Thymus (tissue), 14 donors: ENCODE results near the gene BTG1. TPM values are rescaled to one million over a fixed set of nuclear protein-coding genes. Genes with fewer than 3 reads are reported as not detected.

Source experiments
- DNase-seq, 9 donors: peaks; one replicate each; pipeline ENCODE4 v3.0.0-alpha.2; 2013; ENCODE audit warnings: low spot score in 9 of 9, low read depth in 6 of 9, missing footprints in 1 of 9
- H3K27ac ChIP-seq, 2 donors: one replicate each; pipeline ENCODE4 v1.5.1; 2013; ENCODE audit warnings: control low read depth in 1 of 2, low read depth in 1 of 2, low read length in 1 of 2, mild to moderate bottlenecking in 1 of 2, moderate library complexity in 1 of 2
- H3K27me3 ChIP-seq, 2 donors: one replicate each; pipeline ENCODE4 v1.5.1; 2013; ENCODE audit warnings: low read length in 1 of 2; ENCODE audit not compliant: control insufficient read depth in 2 of 2, insufficient read depth in 1 of 2
- H3K36me3 ChIP-seq, 2 donors: one replicate each; pipeline ENCODE4 v1.5.1; 2013; ENCODE audit warnings: low read length in 1 of 2, mild to moderate bottlenecking in 1 of 2, moderate library complexity in 1 of 2; ENCODE audit not compliant: control insufficient read depth in 2 of 2, insufficient read depth in 2 of 2
- H3K4me1 ChIP-seq, 2 donors: one replicate each; pipeline ENCODE4 v1.5.1; 2013; ENCODE audit warnings: low read length in 2 of 2; ENCODE audit not compliant: control insufficient read depth in 2 of 2, insufficient read depth in 2 of 2
- H3K4me3 ChIP-seq, 2 donors: one replicate each; pipeline ENCODE4 v1.5.1; 2013; ENCODE audit warnings: low read length in 2 of 2, control low read depth in 1 of 2, mild to moderate bottlenecking in 1 of 2
- H3K9me3 ChIP-seq, 2 donors: one replicate each; pipeline ENCODE4 v1.5.1; 2013; ENCODE audit warnings: low read length in 1 of 2, mild to moderate bottlenecking in 1 of 2; ENCODE audit not compliant: control insufficient read depth in 2 of 2, insufficient read depth in 1 of 2
- WGBS: extraction: QIAGEN DNeasy Blood & Tissue Kit; methylation state at CpG from one replicate; pipeline ENCODE4 v1.1.7; 2013; 5-methylcytosine and 5-hydroxymethylcytosine counted together
- long read RNA-seq, 10 donors: transcript quantifications; one replicate each; lab custom pipeline, GENCODE V29; 2026
- polyA plus RNA-seq: library from polyadenylated mRNA; stranded (reverse); fragments of 200-250 nt; gene quantifications from one replicate; pipeline ENCODE4 v1.2.3, GENCODE V29; 2013
- total RNA-seq: library from RNA; stranded (reverse); fragments of 120-200 nt; gene quantifications from one replicate; pipeline ENCODE4 v1.2.4, GENCODE V29; 2013
- donor health status: healthy.

Gene BTG1, protein sequence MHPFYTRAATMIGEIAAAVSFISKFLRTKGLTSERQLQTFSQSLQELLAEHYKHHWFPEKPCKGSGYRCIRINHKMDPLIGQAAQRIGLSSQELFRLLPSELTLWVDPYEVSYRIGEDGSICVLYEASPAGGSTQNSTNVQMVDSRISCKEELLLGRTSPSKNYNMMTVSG
- total RNA-seq (38.1 TPM), polyA plus RNA-seq (313 TPM)
- long read RNA-seq, donor 1, full-length matches to known transcripts, result 16 of 16 reads
- long read RNA-seq, donor 1, partial matches to known transcripts, result 0 of 16 reads
- long read RNA-seq, donor 1, other reads (novel, unspliced or antisense), result 0 of 16 reads
- long read RNA-seq, donor 2, result 0 reads
- long read RNA-seq, donor 3, full-length matches to known transcripts, result 151 of 151 reads
- long read RNA-seq, donor 3, partial matches to known transcripts, result 0 of 151 reads
- long read RNA-seq, donor 3, other reads (novel, unspliced or antisense), result 0 of 151 reads
- long read RNA-seq, donor 4, full-length matches to known transcripts, result 77 of 77 reads
- long read RNA-seq, donor 4, partial matches to known transcripts, result 0 of 77 reads
- long read RNA-seq, donor 4, other reads (novel, unspliced or antisense), result 0 of 77 reads
- long read RNA-seq, donor 5, full-length matches to known transcripts, result 230 of 230 reads
- long read RNA-seq, donor 5, partial matches to known transcripts, result 0 of 230 reads
- long read RNA-seq, donor 5, other reads (novel, unspliced or antisense), result 0 of 230 reads
- long read RNA-seq, donor 6, full-length matches to known transcripts, result 83 of 83 reads
- long read RNA-seq, donor 6, partial matches to known transcripts, result 0 of 83 reads
- long read RNA-seq, donor 6, other reads (novel, unspliced or antisense), result 0 of 83 reads
- long read RNA-seq, donor 7, full-length matches to known transcripts, result 220 of 255 reads
- long read RNA-seq, donor 7, partial matches to known transcripts, result 35 of 255 reads
- long read RNA-seq, donor 7, other reads (novel, unspliced or antisense), result 0 of 255 reads
- long read RNA-seq, donor 8, full-length matches to known transcripts, result 63 of 63 reads
- long read RNA-seq, donor 8, partial matches to known transcripts, result 0 of 63 reads
- long read RNA-seq, donor 8, other reads (novel, unspliced or antisense), result 0 of 63 reads
- long read RNA-seq, donor 9, full-length matches to known transcripts, result 83 of 83 reads
- long read RNA-seq, donor 9, partial matches to known transcripts, result 0 of 83 reads
- long read RNA-seq, donor 9, other reads (novel, unspliced or antisense), result 0 of 83 reads
- long read RNA-seq, donor 10, full-length matches to known transcripts, result 122 of 122 reads
- long read RNA-seq, donor 10, partial matches to known transcripts, result 0 of 122 reads
- long read RNA-seq, donor 10, other reads (novel, unspliced or antisense), result 0 of 122 reads

DNA sequence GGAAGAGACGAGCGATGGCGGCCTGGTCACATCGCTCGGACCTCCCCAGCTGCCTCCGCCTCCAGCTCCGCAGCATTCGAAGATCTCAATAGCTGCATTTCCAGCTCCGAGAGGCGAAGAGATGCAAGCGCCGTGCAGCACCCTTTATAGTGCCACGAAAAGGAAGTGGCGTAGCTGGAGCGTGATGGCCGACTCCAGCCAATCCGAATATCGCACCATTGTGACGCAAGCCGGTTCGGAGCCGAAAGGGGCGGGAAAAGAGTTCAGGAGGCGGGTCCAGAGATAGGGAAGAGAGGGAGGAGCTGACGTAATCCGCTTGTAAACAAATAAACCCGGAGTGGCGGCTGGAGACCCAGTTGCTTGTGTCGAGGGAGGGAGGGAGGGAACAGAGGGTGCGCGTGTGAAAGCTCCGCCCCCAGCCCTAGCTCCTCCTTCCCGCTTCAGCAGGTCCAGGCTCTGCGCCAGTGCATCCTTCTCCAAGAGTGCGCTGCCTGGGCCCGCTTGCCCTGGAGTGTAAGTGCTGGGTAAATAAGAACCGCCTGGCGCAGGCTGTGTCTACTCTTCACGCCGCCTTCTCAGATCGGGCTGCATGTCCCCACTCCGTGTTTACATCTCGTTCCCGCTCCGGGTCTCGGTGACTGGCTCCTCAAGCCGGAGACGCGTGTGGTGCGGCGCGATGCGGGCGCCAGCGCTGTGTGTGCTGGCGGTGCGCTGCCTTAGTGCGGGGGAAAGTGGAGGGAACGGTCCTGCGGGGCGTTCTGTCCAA is at the start of gene BTG1:
Gene BTG1, minus strand, starts transcription at position 116 of the 766 bp plus-strand sequence. CDS start 311 bp downstream, outside the sequence.
- WGBS, result under 1% methylated on average over 61 of the region's 61 CpGs
- DNase-seq, result peak; percentile 99 to 100 (median 100)
- H3K9me3 ChIP-seq, result no peaks in the 10 kb centered on the region
- peaks cover 4 to 8% of the 10 kb centered on the region in 2 donors for H3K4me1 ChIP-seq
- peak within 1 kb of the TSS; percentile 97 to 99 for H3K27ac ChIP-seq
- H3K4me3 ChIP-seq, result peak within 1 kb of the TSS; percentile 85 to 96
- peaks cover 10 to 25% of the 10 kb centered on the region in 2 donors for H3K36me3 ChIP-seq
- no peaks in the 10 kb centered on the region for H3K27me3 ChIP-seq

- WGBS, result 98% methylated on average over 4 of the region's 4 CpGs
Observed at GRCh38 chr12:92194561-92194960, 48.9 kb upstream of the BTG1 start.

DNA sequence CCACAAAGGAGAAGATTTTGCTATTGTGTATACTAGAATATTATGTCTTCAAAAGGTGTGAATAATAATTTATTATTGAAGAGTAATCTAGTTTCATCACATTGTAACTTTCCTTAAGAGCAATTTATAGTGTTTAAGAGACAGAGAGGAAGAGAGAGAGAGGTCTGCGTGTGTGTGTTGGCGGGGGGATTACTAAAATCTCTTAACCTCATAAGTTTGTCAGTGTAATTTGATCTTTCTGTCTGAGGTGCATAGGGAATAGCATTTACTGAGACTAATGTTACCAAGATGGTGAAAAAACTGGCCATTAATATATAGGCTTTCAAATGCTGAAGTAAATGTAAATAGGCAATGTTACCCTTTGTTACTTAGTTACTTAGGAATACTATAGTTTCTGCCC is 48.2 kb upstream of the BTG1 start:
- Histone ChIP-seq H3K9me3 (peaks cover 0 to 4% of the 10 kb centered on the region in 2 donors), H3K36me3 (no peaks in the 10 kb centered on the region), H3K27ac (no peak overlapping the region), H3K4me1 (no peaks in the 10 kb centered on the region), H3K4me3 (no peak overlapping the region), H3K27me3 (no peaks in the 10 kb centered on the region)
- no peak for DNase-seq
- 77% methylated on average over 2 of the region's 2 CpGs for WGBS

More at GRCh38 chr12:92194561-92194960, 48.9 kb upstream of the BTG1 start:
- H3K4me1 ChIP-seq, result no peaks in the 10 kb centered on the region
- no peaks in the 10 kb centered on the region for H3K36me3 ChIP-seq
- no peaks in the 10 kb centered on the region for H3K27me3 ChIP-seq
- peaks cover 0 to 4% of the 10 kb centered on the region in 2 donors for H3K9me3 ChIP-seq
- no peak overlapping the region for H3K4me3 ChIP-seq
- DNase-seq, result no peak
- H3K27ac ChIP-seq, result no peak overlapping the region

DNA sequence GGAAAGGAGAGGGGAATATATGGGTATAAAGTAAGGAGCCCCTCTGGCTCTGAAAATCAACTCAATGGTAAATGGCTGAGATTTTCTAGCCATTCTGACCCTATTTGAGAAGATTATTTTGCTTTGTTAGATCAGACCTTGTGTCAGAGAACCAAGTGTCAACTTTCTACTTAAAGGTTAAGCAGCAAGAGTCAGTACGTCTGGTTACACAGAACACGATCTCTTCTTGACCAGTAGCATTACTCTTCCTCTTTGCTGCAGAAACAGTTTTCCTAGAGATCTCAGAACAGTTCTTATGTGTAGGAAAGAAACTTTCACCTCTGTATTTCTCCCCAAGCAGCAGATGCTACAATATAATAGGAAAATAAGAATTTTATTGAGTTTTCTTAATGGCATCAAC is 47.4 kb upstream of the BTG1 start:
- Histone ChIP-seq H3K27me3 (no peaks in the 10 kb centered on the region), H3K27ac (no peak overlapping the region), H3K9me3 (peaks cover 0 to 4% of the 10 kb centered on the region in 2 donors), H3K4me3 (no peak overlapping the region), H3K36me3 (no peaks in the 10 kb centered on the region), H3K4me1 (no peaks in the 10 kb centered on the region)
- DNase-seq, result no peak
- WGBS, result 95% methylated on average over 2 of the region's 2 CpGs

DNA sequence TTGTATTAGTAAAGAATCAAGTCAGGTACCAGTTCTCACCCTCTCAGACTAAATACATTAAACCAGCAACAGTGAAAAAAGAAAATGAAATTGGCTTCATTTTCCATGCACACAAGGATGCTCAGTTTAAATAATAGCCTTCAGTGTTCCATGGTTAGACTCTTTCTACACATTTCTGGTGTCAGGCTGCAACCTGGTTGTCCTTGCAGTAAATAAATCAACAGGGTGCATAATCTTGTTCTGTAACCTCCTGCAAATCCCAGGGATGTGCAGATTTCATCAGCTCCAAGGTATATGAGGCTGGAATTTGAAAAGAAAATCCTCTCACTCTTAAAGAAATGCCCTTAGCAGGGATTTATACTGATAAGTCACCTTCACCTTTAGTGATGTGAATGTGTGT is 46.7 kb upstream of the BTG1 start:
- Histone ChIP-seq H3K36me3 (no peaks in the 10 kb centered on the region), H3K27me3 (no peaks in the 10 kb centered on the region), H3K9me3 (peaks cover 0 to 4% of the 10 kb centered on the region in 2 donors), H3K4me1 (no peaks in the 10 kb centered on the region), H3K27ac (no peak overlapping the region), H3K4me3 (no peak overlapping the region)
- DNase-seq, result no peak

- no peak overlapping the region for H3K27ac ChIP-seq
- WGBS, result 90% methylated on average over 3 of the region's 3 CpGs
- no peak overlapping the region for H3K4me3 ChIP-seq
- H3K36me3 ChIP-seq, result no peaks in the 10 kb centered on the region
- no peaks in the 10 kb centered on the region for H3K27me3 ChIP-seq
- peaks cover 0 to 4% of the 10 kb centered on the region in 2 donors for H3K9me3 ChIP-seq
- peaks cover 0 to 10% of the 10 kb centered on the region in 2 donors for H3K4me1 ChIP-seq
- no peak for DNase-seq
Observed at GRCh38 chr12:92191061-92191460, 45.4 kb upstream of the BTG1 start.

- H3K4me1 ChIP-seq, result peaks cover 0 to 25% of the 10 kb centered on the region in 2 donors
- no peaks in the 10 kb centered on the region for H3K36me3 ChIP-seq
- H3K9me3 ChIP-seq, result no peaks in the 10 kb centered on the region
- WGBS, result 97% methylated on average over 7 of the region's 7 CpGs
- no peak overlapping the region for H3K4me3 ChIP-seq
- no peak for DNase-seq
- H3K27me3 ChIP-seq, result no peaks in the 10 kb centered on the region
- H3K27ac ChIP-seq, result no peak overlapping the region
Observed at GRCh38 chr12:92188517-92189188, 43.0 kb upstream of the BTG1 start.
